GM18499 (cell line): Measurements from ENCODE around the gene SIGLEC10.

Source experiments
- ATAC-seq: cut with Tn5 transposase; IDR thresholded peaks from one replicate; pipeline ENCODE4 v1.9.1; 2021; ENCODE audit warnings: moderate number of reproducible peaks; ENCODE audit not compliant: insufficient read depth, unreplicated experiment

The SIGLEC10 gene

GRCh38 chr19:51396175-51396574 lies 21.3 kb downstream of the SIGLEC10 start:
- ATAC-seq: no peak

GRCh38 chr19:51394050-51394836 lies 23.2 kb downstream of the SIGLEC10 start:
- ATAC-seq: peak; percentile 66

- ATAC-seq: no peak
Observed at GRCh38 chr19:51392701-51393100, 24.7 kb downstream of the SIGLEC10 start.

- no peak for ATAC-seq
Observed at GRCh38 chr19:51391073-51391611, 26.3 kb downstream of the SIGLEC10 start.

- ATAC-seq: no peak
Observed at GRCh38 chr19:51389143-51389542, 28.3 kb downstream of the SIGLEC10 start.

GRCh38 chr19:51387924-51388389 lies 29.5 kb downstream of the SIGLEC10 start, which contains the start of gene LIM2:
Gene LIM2 (minus strand): TSS chr19:51387974. CDS start chr19:51387443, 531 bp downstream.
- ATAC-seq: no peak

GRCh38 chr19:51386882-51387520 lies 30.4 kb downstream of the SIGLEC10 start:
- no peak for ATAC-seq

GRCh38 chr19:51382004-51382403 lies 35.4 kb downstream of the SIGLEC10 start:
- no peak for ATAC-seq

- ATAC-seq: no peak
Observed at GRCh38 chr19:51380379-51380778, 37.1 kb downstream of the SIGLEC10 start.

- ATAC-seq: no peak
Observed at GRCh38 chr19:51377422-51377821, 40.0 kb downstream of the SIGLEC10 start.

- ATAC-seq: no peak
Observed at GRCh38 chr19:51375504-51376221, 41.8 kb downstream of the SIGLEC10 start.

GRCh38 chr19:51372649-51373504 lies 44.6 kb downstream of the SIGLEC10 start, which contains the start of gene NKG7:
Gene NKG7 (minus strand): TSS chr19:51372654. CDS start chr19:51372535, 119 bp downstream.
- ATAC-seq: no peak

- no peak for ATAC-seq
Observed at GRCh38 chr19:51372021-51372648, 45.3 kb downstream of the SIGLEC10 start.

GRCh38 chr19:51371186-51371690 lies 46.2 kb downstream of the SIGLEC10 start:
- no peak for ATAC-seq

- no peak for ATAC-seq
Observed at GRCh38 chr19:51370230-51370629, 47.2 kb downstream of the SIGLEC10 start.

GRCh38 chr19:51368366-51369282 lies 48.8 kb downstream of the SIGLEC10 start, which contains the start of gene CLDND2:
Gene CLDND2 (minus strand): TSS chr19:51369003. CDS start chr19:51368577, 426 bp downstream.
- no peak for ATAC-seq

- no peak for ATAC-seq
Observed at GRCh38 chr19:51367565-51368365, 49.7 kb downstream of the SIGLEC10 start.
